H1 (cell line): ENCODE results near the gene CYREN. TPM values are rescaled to one million over a fixed set of nuclear protein-coding genes. Genes with fewer than 3 reads are reported as not detected.

Experiments used
- CTCF ChIA-PET: fragments of 300-600 bp; sonication (Branson Sonifier 250); formaldehyde crosslinking; loops from one replicate; lab custom pipeline; 2021; ENCODE audit not compliant: partially characterized antibody; lab: Charles Lee
- POLR2A ChIA-PET: fragments of 300-600 bp; sonication (Branson Sonifier 250); formaldehyde crosslinking; loops from one replicate; lab custom pipeline; 2021; ENCODE audit warnings: inconsistent platforms; ENCODE audit not compliant: partially characterized antibody; lab: Charles Lee
- DNase-seq, 2 experiments: peaks; one replicate each; pipeline versions ENCODE4 v3.0.0 to v3.0.0-alpha.2; 2010 to 2022; ENCODE audit warnings: low spot score in 2 of 2, low read depth in 1 of 2, mixed read lengths in 1 of 2
- FAIRE-seq: peaks from 2 replicates; lab custom pipeline; 2011; peaks lifted over from hg19 to GRCh38; lab: Jason Lieb, UNC
- H2AFZ ChIP-seq: 2 replicates; pipeline ENCODE4 v1.8.1; 2012; ENCODE audit warnings: low read length, inconsistent platforms
- H2AK5ac ChIP-seq: 2 replicates; pipeline ENCODE4 v1.6.1; 2013; ENCODE audit warnings: low read depth, low read length
- H2BK120ac ChIP-seq: replicated peaks from 2 replicates; pipeline ENCODE3; 2013; ENCODE audit warnings: low read depth, low read length, inconsistent platforms
- H2BK12ac ChIP-seq: 2 replicates; pipeline ENCODE4 v1.6.1; 2013; ENCODE audit warnings: low read depth, low read length
- H2BK15ac ChIP-seq: 2 replicates; pipeline ENCODE4 v1.6.1; 2013; ENCODE audit warnings: low read length
- H2BK20ac ChIP-seq: 2 replicates; pipeline ENCODE4 v1.6.1; 2013; ENCODE audit warnings: low read length
- H2BK5ac ChIP-seq: 2 replicates; pipeline ENCODE4 v1.6.1; 2013; ENCODE audit warnings: low read depth, low read length
- H3K14ac ChIP-seq: 2 replicates; pipeline ENCODE4 v1.6.1; 2013; ENCODE audit warnings: inconsistent platforms; ENCODE audit not compliant: insufficient read length
- H3K18ac ChIP-seq: 2 replicates; pipeline ENCODE4 v1.6.1; 2013; ENCODE audit warnings: low read length; ENCODE audit errors: extremely low read depth
- H3K23ac ChIP-seq: 2 replicates; pipeline ENCODE4 v1.6.1; 2013; ENCODE audit warnings: inconsistent platforms; ENCODE audit not compliant: insufficient read length
- H3K23me2 ChIP-seq: 2 replicates; pipeline ENCODE4 v1.6.1; 2013; ENCODE audit warnings: low read depth, low read length
- H3K27ac ChIP-seq: 2 replicates; pipeline ENCODE4 v1.6.1; 2011; ENCODE audit warnings: low read depth, low read length, inconsistent platforms
- H3K27me3 ChIP-seq, 4 experiments: replicated peaks in 1 of 4; 1 replicate in 1 of 4; 2 replicates in 3 of 4; pipeline versions ENCODE4 v1.6.1 to v1.8.1; 2011 to 2013; ENCODE audit warnings: low read length in 3 of 4, mild to moderate bottlenecking in 3 of 4, inconsistent platforms in 2 of 4, mixed read lengths in 2 of 4, moderate library complexity in 1 of 4; ENCODE audit not compliant: control insufficient read depth in 3 of 4, insufficient read depth in 3 of 4; ENCODE audit errors: extremely low read depth in 1 of 4
- H3K36me3 ChIP-seq, 4 experiments: 2 replicates each; pipeline versions ENCODE4 v1.6.1 to v1.8.1; 2011 to 2013; ENCODE audit warnings: mild to moderate bottlenecking in 4 of 4, low read length in 3 of 4, moderate library complexity in 2 of 4, control low read depth in 1 of 4, inconsistent platforms in 1 of 4; ENCODE audit not compliant: insufficient read depth in 4 of 4, control insufficient read depth in 2 of 4
- H3K4ac ChIP-seq: replicated peaks from 2 replicates; pipeline ENCODE3; 2013; ENCODE audit warnings: low read length, low read depth, mixed read lengths, inconsistent platforms; ENCODE audit not compliant: insufficient read length
- H3K4me1 ChIP-seq, 4 experiments: replicated peaks in 1 of 4; 1 replicate in 1 of 4; 2 replicates in 3 of 4; pipeline versions ENCODE4 v1.6.1 to v1.8.1; 2011 to 2013; ENCODE audit warnings: low read length in 3 of 4, inconsistent platforms in 2 of 4, mixed read lengths in 1 of 4; ENCODE audit not compliant: insufficient read depth in 4 of 4, control insufficient read depth in 3 of 4
- H3K4me2 ChIP-seq, 2 experiments: 2 replicates each; pipeline versions ENCODE4 v1.6.1 to v1.8.1; 2011 to 2013; ENCODE audit warnings: low read depth in 2 of 2, low read length in 2 of 2, control low read depth in 1 of 2, inconsistent platforms in 1 of 2, mild to moderate bottlenecking in 1 of 2; ENCODE audit not compliant: insufficient read depth in 1 of 2
- H3K4me3 ChIP-seq, 4 experiments: fragments of 200-600, 300-600 bp in 1 of 4; sonication (generic), shearing (Covaris generic), sonication (Bioruptor Twin) in 1 of 4; 2 replicates each; pipeline versions ENCODE4 v1.5.1 to v1.8.1; 2011 to 2016; ENCODE audit warnings: low read length in 4 of 4, low read depth in 3 of 4, control low read depth in 2 of 4, inconsistent platforms in 2 of 4, mild to moderate bottlenecking in 2 of 4, mixed read lengths in 1 of 4, moderate library complexity in 1 of 4; ENCODE audit not compliant: insufficient read depth in 2 of 4; ENCODE audit errors: extremely low read depth in 1 of 4
- H3K56ac ChIP-seq: replicated peaks from 2 replicates; pipeline ENCODE3; 2013; ENCODE audit warnings: low read depth, mild to moderate bottlenecking, mixed read lengths, low read length, inconsistent platforms; ENCODE audit not compliant: insufficient read length
- H3K79me1 ChIP-seq: 2 replicates; pipeline ENCODE4 v1.6.1; 2013; ENCODE audit warnings: low read depth, low read length, control low read depth
- H3K79me2 ChIP-seq, 2 experiments: 2 replicates each; pipeline versions ENCODE4 v1.6.1 to v1.8.1; 2012 to 2013; ENCODE audit warnings: low read length in 2 of 2, mild to moderate bottlenecking in 2 of 2, inconsistent platforms in 1 of 2; ENCODE audit not compliant: insufficient read depth in 2 of 2, control insufficient read depth in 1 of 2
- H3K9ac ChIP-seq, 4 experiments: replicated peaks in 1 of 4; 1 replicate in 1 of 4; 2 replicates in 3 of 4; pipeline versions ENCODE4 v1.6.1 to v1.8.1; 2011 to 2013; ENCODE audit warnings: low read depth in 3 of 4, low read length in 3 of 4, control low read depth in 2 of 4, mild to moderate bottlenecking in 2 of 4, moderate library complexity in 2 of 4, inconsistent platforms in 1 of 4; ENCODE audit errors: extremely low read depth in 1 of 4
- H3K9me3 ChIP-seq, 2 experiments: 2 replicates each; pipeline versions ENCODE4 v1.6.1 to v1.8.1; 2012 to 2013; ENCODE audit warnings: mild to moderate bottlenecking in 2 of 2, moderate library complexity in 2 of 2, control low read depth in 1 of 2, inconsistent platforms in 1 of 2, low read depth in 1 of 2, low read length in 1 of 2, mixed read lengths in 1 of 2; ENCODE audit not compliant: insufficient read depth in 2 of 2
- H4K20me1 ChIP-seq, 2 experiments: replicated peaks in 1 of 2; 2 replicates each; pipeline versions ENCODE3 to v1.8.1; 2011 to 2013; ENCODE audit warnings: inconsistent platforms in 2 of 2, low read length in 2 of 2, mild to moderate bottlenecking in 1 of 2; ENCODE audit not compliant: insufficient read depth in 2 of 2, control insufficient read depth in 1 of 2
- H4K5ac ChIP-seq: 2 replicates; pipeline ENCODE4 v1.6.1; 2013; ENCODE audit warnings: low read length, low read depth, mixed read lengths, inconsistent platforms; ENCODE audit not compliant: insufficient read length
- H4K8ac ChIP-seq: 2 replicates; pipeline ENCODE4 v1.8.0; 2013; ENCODE audit warnings: mild to moderate bottlenecking, moderate library complexity, low read length, inconsistent platforms; ENCODE audit not compliant: insufficient read depth; ENCODE audit errors: extremely low read depth
- H4K91ac ChIP-seq: replicated peaks from 2 replicates; pipeline ENCODE3; 2013; ENCODE audit warnings: low read length, mixed read lengths, inconsistent platforms; ENCODE audit not compliant: insufficient read length
- ASH2L ChIP-seq: fragments of 200-600, 300-600 bp; sonication (generic); IDR thresholded peaks from one replicate; pipeline ENCODE4 v1.7.1; 2017; ENCODE audit warnings: low read length
- BACH1 ChIP-seq: IDR thresholded peaks from 2 replicates; pipeline ENCODE4 v1.6.1; 2012; ENCODE audit warnings: low read length, improper control_type of control experiment
- CBX5 ChIP-seq: fragments of 300-800, 300-1000 bp; sonication (generic); IDR thresholded peaks from 2 replicates; pipeline ENCODE4 v1.7.1; 2016; ENCODE audit warnings: antibody characterized with exemption, low read length, low read depth
- CEBPB ChIP-seq: IDR thresholded peaks from 2 replicates; pipeline ENCODE4 v1.6.1; 2012; ENCODE audit warnings: low read depth, low read length
- CREB1 ChIP-seq: IDR thresholded peaks from 2 replicates; pipeline ENCODE4 v1.6.1; 2012; ENCODE audit warnings: inconsistent platforms
- GTF2F1 ChIP-seq: IDR thresholded peaks from 2 replicates; pipeline ENCODE4 v1.6.1; 2012; ENCODE audit warnings: low read depth, low read length, improper control_type of control experiment, borderline replicate concordance
- HDAC6 ChIP-seq: IDR thresholded peaks from one replicate; pipeline ENCODE4 v1.7.1; 2012; ENCODE audit warnings: low read depth, mild to moderate bottlenecking, inconsistent platforms, low read length, moderate library complexity
- JUN ChIP-seq: IDR thresholded peaks from 2 replicates; pipeline ENCODE4 v1.6.1; 2011; ENCODE audit warnings: low read depth, mild to moderate bottlenecking, improper control_type of control experiment, low read length
- MAFK ChIP-seq: IDR thresholded peaks from 2 replicates; pipeline ENCODE4 v1.6.1; 2012; ENCODE audit warnings: low read depth, mild to moderate bottlenecking, improper control_type of control experiment, low read length
- NRF1 ChIP-seq: IDR thresholded peaks from 2 replicates; pipeline ENCODE4 v1.6.1; 2011; ENCODE audit warnings: mild to moderate bottlenecking, low read depth, low read length, improper control_type of control experiment
- POU5F1 ChIP-seq: IDR thresholded peaks from 2 replicates; pipeline ENCODE4 v1.6.1; 2011; ENCODE audit warnings: low read depth, mild to moderate bottlenecking, low read length, moderate library complexity
- RFX5 ChIP-seq: IDR thresholded peaks from 2 replicates; pipeline ENCODE4 v1.6.1; 2011; ENCODE audit warnings: low read depth, low read length, improper control_type of control experiment, borderline replicate concordance
- RXRA ChIP-seq: IDR thresholded peaks from 2 replicates; pipeline ENCODE4 v1.6.1; 2011; ENCODE audit warnings: low read depth, mild to moderate bottlenecking, low read length, moderate library complexity; ENCODE audit not compliant: insufficient read depth
- SAP30 ChIP-seq: fragments of 300-600 bp; sonication (generic); IDR thresholded peaks from 2 replicates; pipeline ENCODE4 v1.7.1; 2012; ENCODE audit warnings: low read length, moderate library complexity, mild to moderate bottlenecking, inconsistent platforms; ENCODE audit not compliant: insufficient read depth, insufficient replicate concordance
- SIRT6 ChIP-seq: IDR thresholded peaks from one replicate; pipeline ENCODE4 v1.7.1; 2012; ENCODE audit warnings: low read length, inconsistent platforms
- SP2 ChIP-seq: IDR thresholded peaks from 2 replicates; pipeline ENCODE4 v1.6.1; 2012; ENCODE audit warnings: mild to moderate bottlenecking, low read length, inconsistent platforms
- SP4 ChIP-seq: IDR thresholded peaks from 2 replicates; pipeline ENCODE4 v1.6.1; 2012; ENCODE audit warnings: low read length, inconsistent platforms
- TBP ChIP-seq: IDR thresholded peaks from 2 replicates; pipeline ENCODE4 v1.6.1; 2011; ENCODE audit warnings: low read depth, low read length, improper control_type of control experiment
- polyA plus RNA-seq, 7 experiments: library from polyadenylated mRNA; depleted of rRNA in 3 of 7; stranded (reverse) in 5 of 7; unstranded in 2 of 7; fragments of >200 nt in 5 of 7; fragments of 200-250 nt in 2 of 7; gene quantifications; 1 replicate in 5 of 7; 2 replicates in 1 of 7; 4 replicates in 1 of 7; pipeline versions ENCODE4 v1.2.1 to v1.2.3, GENCODE V29; 2011 to 2013; ENCODE audit warnings: missing spikeins in 2 of 7, mixed read lengths in 2 of 7
- total RNA-seq: library from RNA; stranded (reverse); fragmentation: NEBNext Ultra II Directional; extraction: Animal tissue kit (Norgen Biotek cat#: 25700); gene quantifications from 2 replicates; pipeline ENCODE4 v1.2.1, GENCODE V29; 2021

The CYREN gene
- total and polyA plus RNA-seq, 2 of the 8 experiments (the other 6 are each of a cell fraction or from before 2014, with no cell fraction given), result 25.1 to 46.2 TPM

GRCh38 chr7:135190703-135191102 lies 20.2 kb upstream of the CYREN start:
- H3K4me3 ChIP-seq, result no peak overlapping the region
- no peak overlapping the region for H4K91ac ChIP-seq
- H3K18ac ChIP-seq, result no peak overlapping the region
- H2AFZ ChIP-seq, result no peak overlapping the region
- H3K9me3 ChIP-seq, result no peaks in the 10 kb centered on the region
- H3K23me2 ChIP-seq, result no peaks in the 10 kb centered on the region
- H2BK12ac ChIP-seq, result no peak overlapping the region
- H2BK5ac ChIP-seq, result no peak overlapping the region
- no peaks in the 10 kb centered on the region for H3K79me2 ChIP-seq
- H2BK20ac ChIP-seq, result no peak overlapping the region
- H3K27me3 ChIP-seq, result no peaks in the 10 kb centered on the region
- H3K27ac ChIP-seq, result no peak overlapping the region
- H3K4me1 ChIP-seq, result no peaks in the 10 kb centered on the region
- H3K4me2 ChIP-seq, result no peak overlapping the region
- FAIRE-seq (no peak), DNase-seq (no peak)
- no peak overlapping the region for H3K14ac ChIP-seq
- H2BK15ac ChIP-seq, result no peak overlapping the region
- no peaks in the 10 kb centered on the region for H3K79me1 ChIP-seq
- CTCF ChIA-PET, result no interaction called here
- POLR2A ChIA-PET, result no interaction called here
- no peak overlapping the region for H4K8ac ChIP-seq
- no peak overlapping the region for H2BK120ac ChIP-seq
- peaks cover 0 to 2% (median 1%) of the 10 kb centered on the region in 4 experiments; a peak in 3 of 8 replicates for H3K36me3 ChIP-seq
- peaks cover 0 to 2% of the 10 kb centered on the region in 2 experiments for H4K20me1 ChIP-seq
- H3K56ac ChIP-seq, result no peak overlapping the region
- no peak overlapping the region for H3K4ac ChIP-seq
- no peak overlapping the region for H3K23ac ChIP-seq
- H3K9ac ChIP-seq, result no peak overlapping the region
- TF ChIP-seq RXRA (no peak), GTF2F1 (no peak), BACH1 (no peak), CBX5 (no peak), RFX5 (no peak), SP4 (no peak), POU5F1 (no peak), SP2 (no peak), ASH2L (no peak), CREB1 (no peak), SIRT6 (no peak), SAP30 (no peak), HDAC6 (no peak), CEBPB (no peak), JUN (no peak), NRF1 (no peak), TBP (no peak), MAFK (no peak)
- no peak overlapping the region for H2AK5ac ChIP-seq
- no peak overlapping the region for H4K5ac ChIP-seq
